HEK293 (cell line): ENCODE data around the gene SLC25A13.

Experiments
- CTCF ChIA-PET: fragments of 350-600 bp; formaldehyde crosslinking; extraction: SDS; loops from one replicate; lab custom pipeline; 2021; ENCODE audit warnings: antibody characterized with exemption; lab: Yijun Ruan, JAX
- POLR2A ChIA-PET: fragments of 300-600 bp; formaldehyde crosslinking; extraction: SDS; loops from one replicate; lab custom pipeline; 2020; ENCODE audit warnings: antibody characterized with exemption, inconsistent platforms; lab: Yijun Ruan, JAX
- H3K27ac ChIP-seq: fragments of 200-500 bp; sonication (Bioruptor generic); 2 replicates; pipeline ENCODE4 v1.5.1; 2014; ENCODE audit warnings: low read depth, low read length, control low read depth, inconsistent platforms; ENCODE audit errors: extremely low read depth
- H3K36me3 ChIP-seq, 2 experiments: fragments of 200-500 bp in 1 of 2; sonication (Bioruptor generic) in 1 of 2; 1 replicate in 1 of 2; 2 replicates in 1 of 2; pipeline ENCODE4 v1.5.1; 2014 to 2017; ENCODE audit warnings: inconsistent platforms in 2 of 2, low read length in 2 of 2; ENCODE audit not compliant: control insufficient read depth in 2 of 2, insufficient read depth in 1 of 2
- H3K4me1 ChIP-seq: fragments of 200-500 bp; sonication (Bioruptor generic); 2 replicates; pipeline ENCODE4 v1.5.1; 2014; ENCODE audit warnings: mild to moderate bottlenecking, low read length, inconsistent platforms; ENCODE audit not compliant: control insufficient read depth, insufficient read depth
- H3K4me3 ChIP-seq: 2 replicates; pipeline ENCODE4 v1.5.1; 2011; ENCODE audit warnings: low read depth, mild to moderate bottlenecking, control low read depth, low read length, moderate library complexity
- H3K9me3 ChIP-seq: fragments of 200-500 bp; sonication (Bioruptor generic); 2 replicates; pipeline ENCODE4 v1.5.1; 2014; ENCODE audit warnings: low read depth, low read length, inconsistent platforms; ENCODE audit not compliant: control insufficient read depth, insufficient read depth
- ATF2 ChIP-seq: fragments of 450-650 bp; formaldehyde crosslinking; IDR thresholded peaks from 2 replicates; pipeline ENCODE4 v1.5.1; 2016; ENCODE audit warnings: missing biosample characterization, missing genetic modification characterization, low read depth
- KLF9 ChIP-seq: fragments of 450-650 bp; formaldehyde crosslinking; IDR thresholded peaks from 2 replicates; pipeline ENCODE4 v1.5.1; 2016; ENCODE audit warnings: missing biosample characterization, missing genetic modification characterization, low read depth
- PRDM6 ChIP-seq: fragments of 450-650 bp; formaldehyde crosslinking; IDR thresholded peaks from 2 replicates; pipeline ENCODE4 v1.5.1; 2017; ENCODE audit warnings: missing biosample characterization, missing genetic modification characterization
- WT1 ChIP-seq: fragments of 450-650 bp; formaldehyde crosslinking; IDR thresholded peaks from 2 replicates; pipeline ENCODE4 v1.5.1; 2016; ENCODE audit warnings: missing biosample characterization, missing genetic modification characterization
- YY2 ChIP-seq: fragments of 450-650 bp; formaldehyde crosslinking; IDR thresholded peaks from 2 replicates; pipeline ENCODE4 v1.5.1; 2016; ENCODE audit warnings: missing biosample characterization, missing genetic modification characterization
- ZBTB17 ChIP-seq: fragments of 450-650 bp; formaldehyde crosslinking; IDR thresholded peaks from 2 replicates; pipeline ENCODE4 v1.5.1; 2016; ENCODE audit warnings: missing biosample characterization, missing genetic modification characterization
- ZIC2 ChIP-seq: fragments of 450-650 bp; formaldehyde crosslinking; IDR thresholded peaks from 2 replicates; pipeline ENCODE4 v1.5.1; 2016; ENCODE audit warnings: missing biosample characterization, missing genetic modification characterization
- ZNF121 ChIP-seq: fragments of 450-650 bp; formaldehyde crosslinking; IDR thresholded peaks from 2 replicates; pipeline ENCODE4 v1.5.1; 2016; ENCODE audit warnings: missing biosample characterization, missing genetic modification characterization
- ZNF133 ChIP-seq: fragments of 450-650 bp; formaldehyde crosslinking; IDR thresholded peaks from 2 replicates; pipeline ENCODE4 v1.5.1; 2016; ENCODE audit warnings: missing biosample characterization, missing genetic modification characterization
- ZNF174 ChIP-seq: fragments of 450-650 bp; formaldehyde crosslinking; IDR thresholded peaks from 2 replicates; pipeline ENCODE4 v1.5.0; 2017; ENCODE audit warnings: missing biosample characterization, mild to moderate bottlenecking, missing genetic modification characterization
- ZNF423 ChIP-seq: fragments of 450-650 bp; formaldehyde crosslinking; IDR thresholded peaks from 2 replicates; pipeline ENCODE4 v1.5.1; 2016; ENCODE audit warnings: missing biosample characterization, missing genetic modification characterization
- ZNF510 ChIP-seq: fragments of 450-650 bp; formaldehyde crosslinking; IDR thresholded peaks from 2 replicates; pipeline ENCODE4 v1.5.1; 2018; ENCODE audit warnings: mild to moderate bottlenecking, missing genetic modification characterization, missing biosample characterization; ENCODE audit not compliant: insufficient replicate concordance
- ZNF768 ChIP-seq: fragments of 450-650 bp; formaldehyde crosslinking; IDR thresholded peaks from 2 replicates; pipeline ENCODE4 v1.5.1; 2018; ENCODE audit warnings: missing biosample characterization, mild to moderate bottlenecking, missing genetic modification characterization
- ZNF776 ChIP-seq: fragments of 450-650 bp; formaldehyde crosslinking; IDR thresholded peaks from 2 replicates; pipeline ENCODE4 v1.5.0; 2017; ENCODE audit warnings: missing biosample characterization, missing genetic modification characterization, borderline replicate concordance
- ZNF785 ChIP-seq: fragments of 450-650 bp; formaldehyde crosslinking; IDR thresholded peaks from 2 replicates; pipeline ENCODE4 v1.5.1; 2016; ENCODE audit warnings: missing biosample characterization, missing genetic modification characterization
- ZSCAN5A ChIP-seq: fragments of 450-650 bp; formaldehyde crosslinking; IDR thresholded peaks from 2 replicates; pipeline ENCODE4 v1.5.1; 2016; ENCODE audit warnings: missing biosample characterization, missing genetic modification characterization
- TF ChIP-seq, protein P1 (sequence below): fragments of 450-650 bp; formaldehyde crosslinking; IDR thresholded peaks from 2 replicates; pipeline ENCODE4 v1.5.1; 2016; ENCODE audit warnings: missing biosample characterization, missing genetic modification characterization
- TF ChIP-seq, protein P2 (sequence below): IDR thresholded peaks from 2 replicates; pipeline ENCODE4 v1.6.1; 2011; ENCODE audit warnings: mild to moderate bottlenecking, low read depth, low read length, borderline replicate concordance
- TF ChIP-seq, protein P3 (sequence below): fragments of 450-650 bp; formaldehyde crosslinking; IDR thresholded peaks from 2 replicates; pipeline ENCODE4 v1.5.1; 2016; ENCODE audit warnings: missing biosample characterization, missing genetic modification characterization

The SLC25A13 gene

GRCh38 chr7:96236198-96237039 is 85.5 kb downstream of the SLC25A13 start (continued):
- TF ChIP-seq, protein P1, sequence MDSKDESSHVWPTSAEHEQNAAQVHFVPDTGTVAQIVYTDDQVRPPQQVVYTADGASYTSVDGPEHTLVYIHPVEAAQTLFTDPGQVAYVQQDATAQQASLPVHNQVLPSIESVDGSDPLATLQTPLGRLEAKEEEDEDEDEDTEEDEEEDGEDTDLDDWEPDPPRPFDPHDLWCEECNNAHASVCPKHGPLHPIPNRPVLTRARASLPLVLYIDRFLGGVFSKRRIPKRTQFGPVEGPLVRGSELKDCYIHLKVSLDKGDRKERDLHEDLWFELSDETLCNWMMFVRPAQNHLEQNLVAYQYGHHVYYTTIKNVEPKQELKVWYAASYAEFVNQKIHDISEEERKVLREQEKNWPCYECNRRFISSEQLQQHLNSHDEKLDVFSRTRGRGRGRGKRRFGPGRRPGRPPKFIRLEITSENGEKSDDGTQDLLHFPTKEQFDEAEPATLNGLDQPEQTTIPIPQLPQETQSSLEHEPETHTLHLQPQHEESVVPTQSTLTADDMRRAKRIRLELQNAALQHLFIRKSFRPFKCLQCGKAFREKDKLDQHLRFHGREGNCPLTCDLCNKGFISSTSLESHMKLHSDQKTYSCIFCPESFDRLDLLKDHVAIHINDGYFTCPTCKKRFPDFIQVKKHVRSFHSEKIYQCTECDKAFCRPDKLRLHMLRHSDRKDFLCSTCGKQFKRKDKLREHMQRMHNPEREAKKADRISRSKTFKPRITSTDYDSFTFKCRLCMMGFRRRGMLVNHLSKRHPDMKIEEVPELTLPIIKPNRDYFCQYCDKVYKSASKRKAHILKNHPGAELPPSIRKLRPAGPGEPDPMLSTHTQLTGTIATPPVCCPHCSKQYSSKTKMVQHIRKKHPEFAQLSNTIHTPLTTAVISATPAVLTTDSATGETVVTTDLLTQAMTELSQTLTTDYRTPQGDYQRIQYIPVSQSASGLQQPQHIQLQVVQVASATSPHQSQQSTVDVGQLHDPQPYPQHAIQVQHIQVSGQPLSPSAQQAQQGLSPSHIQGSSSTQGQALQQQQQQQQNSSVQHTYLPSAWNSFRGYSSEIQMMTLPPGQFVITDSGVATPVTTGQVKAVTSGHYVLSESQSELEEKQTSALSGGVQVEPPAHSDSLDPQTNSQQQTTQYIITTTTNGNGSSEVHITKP (tag by site-specific recombination): peak; percentile 99
- TF ChIP-seq ZSCAN5A (tag by site-specific recombination) (no peak), ZNF785 (tag by site-specific recombination) (no peak)

GRCh38 chr7:96235281-96235680 is 86.6 kb downstream of the SLC25A13 start:
- Histone ChIP-seq H3K4me1 (peaks cover 5% of the 10 kb centered on the region), H3K36me3 (peaks cover 0 to 18% of the 10 kb centered on the region in 2 experiments; a peak in 1 of 3 replicates), H3K27ac (no peak overlapping the region), H3K9me3 (no peaks in the 10 kb centered on the region), H3K4me3 (no peak overlapping the region)
- ChIA-PET POLR2A (interaction anchor here (0.6 kb wide), 1 partner anchor 43 kb away, joined by 4 read pairs; no protein-coding TSS in a partner anchor), CTCF (interaction anchor here (0.6 to 1.0 kb wide), 2 partner anchors 10 kb away, joined by 4 to 5 read pairs; no protein-coding TSS in a partner anchor)
- no peak for TF ChIP-seq ZNF121 (tag by site-specific recombination)
- TF ChIP-seq KLF9 (tag by site-specific recombination): no peak
- no peak for TF ChIP-seq ZNF768 (tag by site-specific recombination)
- TF ChIP-seq ATF2 (tag by site-specific recombination): no peak
- no peak for TF ChIP-seq YY2
- TF ChIP-seq ZBTB17 (tag by site-specific recombination): no peak
- no peak for TF ChIP-seq ZIC2 (tag by site-specific recombination)
- no peak for TF ChIP-seq ZNF510 (tag by site-specific recombination)
- TF ChIP-seq, protein P2, sequence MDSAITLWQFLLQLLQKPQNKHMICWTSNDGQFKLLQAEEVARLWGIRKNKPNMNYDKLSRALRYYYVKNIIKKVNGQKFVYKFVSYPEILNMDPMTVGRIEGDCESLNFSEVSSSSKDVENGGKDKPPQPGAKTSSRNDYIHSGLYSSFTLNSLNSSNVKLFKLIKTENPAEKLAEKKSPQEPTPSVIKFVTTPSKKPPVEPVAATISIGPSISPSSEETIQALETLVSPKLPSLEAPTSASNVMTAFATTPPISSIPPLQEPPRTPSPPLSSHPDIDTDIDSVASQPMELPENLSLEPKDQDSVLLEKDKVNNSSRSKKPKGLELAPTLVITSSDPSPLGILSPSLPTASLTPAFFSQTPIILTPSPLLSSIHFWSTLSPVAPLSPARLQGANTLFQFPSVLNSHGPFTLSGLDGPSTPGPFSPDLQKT: no peak
- TF ChIP-seq ZNF776 (tag by site-specific recombination): no peak
- no peak for TF ChIP-seq WT1 (tag by site-specific recombination)
- TF ChIP-seq ZNF174: no peak
- no peak for TF ChIP-seq ZNF423 (tag by site-specific recombination)
- TF ChIP-seq ZNF133 (tag by site-specific recombination): no peak
- TF ChIP-seq, protein P3, sequence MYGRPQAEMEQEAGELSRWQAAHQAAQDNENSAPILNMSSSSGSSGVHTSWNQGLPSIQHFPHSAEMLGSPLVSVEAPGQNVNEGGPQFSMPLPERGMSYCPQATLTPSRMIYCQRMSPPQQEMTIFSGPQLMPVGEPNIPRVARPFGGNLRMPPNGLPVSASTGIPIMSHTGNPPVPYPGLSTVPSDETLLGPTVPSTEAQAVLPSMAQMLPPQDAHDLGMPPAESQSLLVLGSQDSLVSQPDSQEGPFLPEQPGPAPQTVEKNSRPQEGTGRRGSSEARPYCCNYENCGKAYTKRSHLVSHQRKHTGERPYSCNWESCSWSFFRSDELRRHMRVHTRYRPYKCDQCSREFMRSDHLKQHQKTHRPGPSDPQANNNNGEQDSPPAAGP (tag by site-specific recombination): no peak
- no peak for TF ChIP-seq PRDM6
